Prostate gland (tissue), 2 donors: ENCODE measurements around the gene PCDHGB7. TPM values are rescaled to one million over a fixed set of nuclear protein-coding genes. Genes with fewer than 3 reads are reported as not detected.
"Not testable (repeated sequence)": the region's sequence is repeated elsewhere in the genome, so short reads cannot be mapped to it uniquely, and the experiment has no call there.

Source experiments
- DNase-seq: peaks from one replicate; pipeline ENCODE4 v3.0.0-alpha.2; 2019; ENCODE audit warnings: low spot score
- H3K27ac ChIP-seq, 2 donors: fragments of 200-600 bp; sonication (generic); 2 replicates each; pipeline ENCODE4 v1.5.1; 2017 to 2019
- H3K27me3 ChIP-seq: fragments of 200-600 bp; sonication (generic); replicated peaks from 2 replicates; pipeline ENCODE4 v1.5.1; 2019; ENCODE audit not compliant: insufficient read depth
- H3K36me3 ChIP-seq, 2 donors: fragments of 200-600 bp; sonication (generic); 1 replicate in 1 of 2; 2 replicates in 1 of 2; pipeline versions ENCODE4 v1.5.1 to v1.8.1; 2017 to 2019
- H3K4me1 ChIP-seq: fragments of 200-600 bp; sonication (generic); replicated peaks from 2 replicates; pipeline ENCODE4 v1.5.1; 2019
- H3K4me3 ChIP-seq, 2 donors: fragments of 200-600 bp; sonication (generic); 2 replicates each; pipeline ENCODE4 v1.5.1; 2017 to 2019
- H3K9me3 ChIP-seq: fragments of 200-600 bp; sonication (generic); 2 replicates; pipeline ENCODE4 v1.5.1; 2017
- POLR2A ChIP-seq: fragments of 450-650 bp; IDR thresholded peaks from one replicate; pipeline ENCODE4 v1.6.1; 2016; ENCODE audit warnings: antibody characterized with exemption, mild to moderate bottlenecking
- POLR2AphosphoS5 ChIP-seq: sonication (generic); formaldehyde crosslinking; IDR thresholded peaks from one replicate; pipeline ENCODE4 v1.6.1; 2017; ENCODE audit warnings: antibody characterized with exemption
- WGBS: methylation state at CpG from one replicate; pipeline ENCODE4 v1.1.5; 2018; 5-methylcytosine and 5-hydroxymethylcytosine counted together
- intact Hi-C: fragments of 100-400 bp; cut with DNase I; formaldehyde crosslinking; loops from one replicate; pipeline ENCODE4 v1.14.2; 2022
- total RNA-seq, 2 donors: library from RNA; depleted of rRNA; stranded (reverse); fragments of >200 nt; gene quantifications; one replicate each; pipeline ENCODE4 v1.1.0, GENCODE V29; 2016
- TF ChIP-seq, protein P1 (sequence below), 4 experiments: fragments of 200-600 bp in 2 of 4; fragments of 450-650 bp in 2 of 4; sonication (generic) in 2 of 4; IDR thresholded peaks; 1 replicate in 3 of 4; 2 replicates in 1 of 4; pipeline ENCODE4 v1.5.1; 2016 to 2019; ENCODE audit warnings: antibody characterized with exemption in 4 of 4, mild to moderate bottlenecking in 2 of 4, moderate library complexity in 2 of 4

The PCDHGB7 gene
- total RNA-seq, 2 donors from 2014 or later = 7.0 to 14.6 TPM

DNA sequence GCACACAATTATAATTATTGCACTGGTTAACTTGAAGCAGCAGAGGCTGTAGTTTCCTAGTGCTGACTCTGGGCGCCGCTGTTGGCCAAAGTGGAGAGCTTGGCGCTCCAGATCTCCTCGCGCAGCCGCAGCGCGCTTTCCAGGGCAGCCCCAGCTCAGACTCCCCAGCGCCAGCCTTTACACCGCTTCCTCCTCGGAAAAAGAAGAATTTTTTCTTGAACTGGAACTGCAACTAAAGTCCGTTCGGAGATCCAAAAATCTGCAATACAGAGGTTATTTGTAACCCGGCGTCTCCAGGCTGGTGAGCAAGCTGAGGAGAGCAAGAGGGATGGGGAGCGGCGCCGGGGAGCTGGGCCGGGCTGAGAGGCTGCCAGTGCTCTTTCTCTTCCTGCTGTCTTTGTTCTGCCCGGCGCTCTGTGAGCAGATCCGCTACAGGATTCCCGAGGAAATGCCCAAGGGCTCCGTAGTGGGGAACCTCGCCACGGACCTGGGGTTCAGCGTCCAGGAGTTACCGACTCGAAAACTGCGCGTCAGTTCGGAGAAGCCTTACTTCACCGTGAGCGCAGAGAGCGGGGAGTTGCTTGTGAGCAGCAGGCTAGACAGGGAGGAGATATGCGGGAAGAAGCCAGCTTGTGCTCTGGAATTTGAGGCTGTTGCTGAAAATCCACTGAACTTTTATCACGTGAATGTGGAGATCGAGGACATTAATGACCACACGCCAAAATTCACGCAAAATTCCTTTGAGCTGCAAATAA, 29.7 kb upstream of the PCDHGB7 start, which contains the start of gene PCDHGB4:
Gene PCDHGB4 (plus strand): TSS at position 142 of the 755 bp plus-strand sequence. CDS start 187 bp downstream, at position 329.
- H3K4me3 ChIP-seq, DNase-seq, H3K27ac ChIP-seq, H3K4me1 ChIP-seq, H3K27me3 ChIP-seq, H3K9me3 ChIP-seq, H3K36me3 ChIP-seq, intact Hi-C loops: not testable (repeated sequence)
- TF ChIP-seq, protein P1, sequence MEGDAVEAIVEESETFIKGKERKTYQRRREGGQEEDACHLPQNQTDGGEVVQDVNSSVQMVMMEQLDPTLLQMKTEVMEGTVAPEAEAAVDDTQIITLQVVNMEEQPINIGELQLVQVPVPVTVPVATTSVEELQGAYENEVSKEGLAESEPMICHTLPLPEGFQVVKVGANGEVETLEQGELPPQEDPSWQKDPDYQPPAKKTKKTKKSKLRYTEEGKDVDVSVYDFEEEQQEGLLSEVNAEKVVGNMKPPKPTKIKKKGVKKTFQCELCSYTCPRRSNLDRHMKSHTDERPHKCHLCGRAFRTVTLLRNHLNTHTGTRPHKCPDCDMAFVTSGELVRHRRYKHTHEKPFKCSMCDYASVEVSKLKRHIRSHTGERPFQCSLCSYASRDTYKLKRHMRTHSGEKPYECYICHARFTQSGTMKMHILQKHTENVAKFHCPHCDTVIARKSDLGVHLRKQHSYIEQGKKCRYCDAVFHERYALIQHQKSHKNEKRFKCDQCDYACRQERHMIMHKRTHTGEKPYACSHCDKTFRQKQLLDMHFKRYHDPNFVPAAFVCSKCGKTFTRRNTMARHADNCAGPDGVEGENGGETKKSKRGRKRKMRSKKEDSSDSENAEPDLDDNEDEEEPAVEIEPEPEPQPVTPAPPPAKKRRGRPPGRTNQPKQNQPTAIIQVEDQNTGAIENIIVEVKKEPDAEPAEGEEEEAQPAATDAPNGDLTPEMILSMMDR (IDR thresholded peaks at IDR 0.05) = peak in 3 of 4 experiments; percentile 12 to 53 (median 46)
- 9% methylated on average over 18 of the region's 40 CpGs for WGBS

DNA sequence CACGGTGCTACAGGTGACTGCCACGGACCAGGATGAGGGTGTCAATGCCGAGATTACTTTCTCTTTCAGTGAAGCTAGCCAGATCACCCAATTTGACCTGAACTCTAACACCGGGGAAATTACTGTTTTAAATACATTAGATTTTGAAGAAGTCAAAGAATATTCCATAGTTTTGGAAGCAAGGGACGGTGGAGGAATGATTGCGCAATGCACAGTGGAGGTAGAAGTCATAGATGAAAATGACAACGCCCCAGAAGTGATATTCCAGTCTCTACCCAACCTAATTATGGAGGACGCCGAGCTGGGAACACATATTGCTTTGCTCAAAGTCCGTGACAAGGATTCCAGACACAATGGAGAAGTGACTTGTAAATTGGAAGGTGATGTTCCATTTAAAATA, 28.8 kb upstream of the PCDHGB7 start:
- WGBS = 42% methylated on average over 10 of the region's 10 CpGs
- Histone ChIP-seq H3K27ac (no peak overlapping the region), H3K4me1 (no peaks in the 10 kb centered on the region), H3K36me3 (no peaks in the 10 kb centered on the region), H3K27me3 (peaks cover 4% of the 10 kb centered on the region), H3K4me3 (no peak overlapping the region), H3K9me3 (no peaks in the 10 kb centered on the region)
- DNase-seq = no peak
- TF ChIP-seq, protein P1 (IDR thresholded peaks at IDR 0.05) = no peak
- TF ChIP-seq POLR2AphosphoS5 (no peak), POLR2A (no peak)
- intact Hi-C loops = no loop called here

GRCh38 chr5:141389153-141390042, 28.1 kb upstream of the PCDHGB7 start:
- Histone ChIP-seq H3K4me1 (no peaks in the 10 kb centered on the region), H3K27me3 (peaks cover 4% of the 10 kb centered on the region), H3K9me3 (no peaks in the 10 kb centered on the region), H3K27ac (no peak overlapping the region), H3K36me3 (no peaks in the 10 kb centered on the region), H3K4me3 (no peak overlapping the region)
- no peak for TF ChIP-seq POLR2AphosphoS5
- TF ChIP-seq POLR2A = no peak
- TF ChIP-seq, protein P1 (IDR thresholded peaks at IDR 0.05) = no peak
- intact Hi-C loops = no loop called here
- WGBS = 35% methylated on average over 77 of the region's 77 CpGs
- no peak for DNase-seq

DNA sequence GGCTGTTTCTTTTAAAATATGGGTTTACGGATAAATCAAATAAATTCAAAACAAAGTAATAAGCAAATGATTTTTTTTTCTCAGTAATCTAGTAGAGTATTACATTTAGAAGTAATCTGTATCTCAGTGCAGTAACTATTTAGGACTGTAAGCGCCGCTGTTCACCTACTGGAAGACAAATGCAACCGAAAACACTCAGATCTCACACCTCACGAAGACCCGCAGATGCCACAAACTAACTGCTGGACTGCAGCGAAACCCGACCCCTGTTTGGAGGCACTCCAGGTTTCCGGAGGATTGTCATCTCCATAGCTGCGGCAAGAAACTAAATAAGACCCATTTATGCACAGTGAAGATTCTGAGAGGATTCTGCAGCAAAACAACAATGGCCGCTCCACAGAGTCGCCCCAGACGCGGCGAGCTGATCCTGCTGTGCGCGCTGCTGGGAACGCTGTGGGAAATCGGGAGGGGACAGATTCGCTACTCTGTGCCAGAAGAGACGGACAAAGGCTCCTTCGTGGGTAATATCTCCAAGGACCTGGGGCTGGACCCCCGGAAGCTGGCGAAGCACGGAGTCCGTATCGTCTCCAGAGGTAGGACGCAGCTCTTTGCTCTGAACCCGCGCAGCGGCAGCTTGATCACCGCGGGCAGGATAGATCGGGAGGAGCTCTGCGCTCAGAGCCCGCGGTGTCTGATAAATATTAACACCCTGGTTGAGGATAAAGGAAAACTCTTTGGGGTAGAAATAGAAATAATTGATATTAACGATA, 24.9 kb upstream of the PCDHGB7 start, which contains the start of gene PCDHGA8:
Gene PCDHGA8 (plus strand): TSS at position 205 of the 770 bp plus-strand sequence. CDS start 181 bp downstream, at position 386.
- Histone ChIP-seq H3K27me3 (peaks cover 6% of the 10 kb centered on the region), H3K27ac (no peak within 1 kb of the TSS), H3K4me3 (no peak within 1 kb of the TSS), H3K4me1 (no peaks in the 10 kb centered on the region), H3K36me3 (no peaks in the 10 kb centered on the region), H3K9me3 (no peaks in the 10 kb centered on the region)
- no peak for DNase-seq
- no peak for TF ChIP-seq POLR2A
- TF ChIP-seq, protein P1 (IDR thresholded peaks at IDR 0.05) = no peak
- no peak for TF ChIP-seq POLR2AphosphoS5
- 26% methylated on average over 38 of the region's 38 CpGs for WGBS
- intact Hi-C loops = no loop called here
